GM13977 (cell line): ENCODE measurements around the gene IL37.

Source experiments
- DNase-seq: peaks from one replicate; pipeline ENCODE4 v3.0.0; 2012; ENCODE audit warnings: low spot score
- in situ Hi-C: fragments of 300-500 bp; cut with MboI; formaldehyde crosslinking; loops from one replicate; pipeline ENCODE4 v1.12.0; 2022; ENCODE audit warnings: low sequenced_read_pairs, low pct_unique_long_range_greater_than_20kb, mixed read lengths, inconsistent platforms; ENCODE audit not compliant: unreplicated experiment
- TF ChIP-seq, protein P1 (sequence below): IDR thresholded peaks from 2 replicates; pipeline ENCODE4 v1.5.1; 2012; ENCODE audit warnings: mild to moderate bottlenecking, control low read depth; ENCODE audit not compliant: insufficient read depth; ENCODE audit errors: extremely low read depth, missing control alignments

Gene IL37

DNA sequence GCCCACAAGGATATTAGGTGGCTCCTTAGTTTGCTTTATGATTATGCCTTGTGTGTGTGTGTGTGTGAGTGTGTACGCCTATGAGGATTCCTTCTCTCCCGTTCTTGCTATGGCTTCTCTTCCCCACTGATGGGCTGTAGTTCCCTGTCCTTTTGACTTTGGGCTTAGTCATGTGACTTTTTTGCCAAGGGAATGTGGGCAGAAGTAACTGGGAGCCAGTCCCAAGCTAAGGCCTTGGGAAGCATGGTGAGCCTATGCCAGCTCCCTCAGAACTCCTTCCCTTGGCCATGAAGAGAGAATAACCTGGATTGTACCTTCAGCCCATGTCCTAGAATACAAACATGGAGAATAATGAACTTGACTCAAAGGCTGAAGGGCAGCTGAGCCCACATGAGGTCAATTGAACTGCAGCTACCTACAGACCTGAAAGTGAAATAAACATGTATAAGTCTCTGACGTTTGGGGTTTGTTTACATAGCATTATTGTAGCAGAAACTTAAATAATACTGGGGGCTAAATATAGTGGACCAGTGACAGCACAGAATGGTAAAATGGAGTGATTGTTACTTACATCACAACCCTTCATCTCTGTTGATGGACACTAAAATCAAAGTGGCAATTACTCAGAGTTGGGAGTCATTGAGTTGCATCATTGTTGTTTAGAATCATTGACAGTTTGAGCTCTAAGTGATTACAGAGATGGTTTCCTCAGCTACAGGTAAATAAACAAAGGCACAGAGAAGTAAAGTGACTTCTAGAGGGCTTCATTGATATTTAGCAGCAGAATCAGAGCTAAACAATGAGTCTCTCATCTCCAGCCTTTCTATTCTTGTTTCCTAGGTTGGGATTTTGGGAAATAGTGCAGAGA, 51.6 kb downstream of the IL37 start:
- TF ChIP-seq, protein P1, sequence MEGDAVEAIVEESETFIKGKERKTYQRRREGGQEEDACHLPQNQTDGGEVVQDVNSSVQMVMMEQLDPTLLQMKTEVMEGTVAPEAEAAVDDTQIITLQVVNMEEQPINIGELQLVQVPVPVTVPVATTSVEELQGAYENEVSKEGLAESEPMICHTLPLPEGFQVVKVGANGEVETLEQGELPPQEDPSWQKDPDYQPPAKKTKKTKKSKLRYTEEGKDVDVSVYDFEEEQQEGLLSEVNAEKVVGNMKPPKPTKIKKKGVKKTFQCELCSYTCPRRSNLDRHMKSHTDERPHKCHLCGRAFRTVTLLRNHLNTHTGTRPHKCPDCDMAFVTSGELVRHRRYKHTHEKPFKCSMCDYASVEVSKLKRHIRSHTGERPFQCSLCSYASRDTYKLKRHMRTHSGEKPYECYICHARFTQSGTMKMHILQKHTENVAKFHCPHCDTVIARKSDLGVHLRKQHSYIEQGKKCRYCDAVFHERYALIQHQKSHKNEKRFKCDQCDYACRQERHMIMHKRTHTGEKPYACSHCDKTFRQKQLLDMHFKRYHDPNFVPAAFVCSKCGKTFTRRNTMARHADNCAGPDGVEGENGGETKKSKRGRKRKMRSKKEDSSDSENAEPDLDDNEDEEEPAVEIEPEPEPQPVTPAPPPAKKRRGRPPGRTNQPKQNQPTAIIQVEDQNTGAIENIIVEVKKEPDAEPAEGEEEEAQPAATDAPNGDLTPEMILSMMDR = no peak
- no peak for DNase-seq
- in situ Hi-C loops = no loop called here

DNA sequence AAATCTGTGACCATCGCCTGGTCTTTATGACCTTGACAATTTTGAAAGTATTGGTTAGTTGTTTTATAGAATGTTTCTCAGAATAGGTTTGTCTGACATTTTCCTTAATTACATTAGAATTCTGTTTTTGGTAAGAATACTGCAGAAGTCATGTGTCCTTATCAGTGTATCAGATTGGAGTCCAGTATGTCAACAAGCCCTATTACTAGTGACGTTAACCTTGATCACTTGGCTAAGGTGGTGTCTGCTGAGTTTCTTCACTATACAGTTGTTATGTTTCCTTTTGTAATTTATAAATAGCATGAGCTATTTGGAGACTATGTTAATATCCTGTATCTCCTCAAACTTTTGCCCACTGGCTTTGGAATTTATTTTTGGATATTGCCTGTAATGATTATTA, 56.1 kb downstream of the IL37 start:
- no peak for DNase-seq
- TF ChIP-seq, protein P1 = no peak
- in situ Hi-C loops = no loop called here
